Ureter (tissue), 1 donor: ENCODE measurements around the gene CAVIN4. TPM values are rescaled to one million over a fixed set of nuclear protein-coding genes. Genes with fewer than 3 reads are reported as not detected.

Source experiments
- DNase-seq: peaks from one replicate; pipeline ENCODE4 v3.0.0-alpha.2; 2020; ENCODE audit warnings: low spot score
- total RNA-seq: library from RNA; stranded (reverse); gene quantifications from one replicate; pipeline ENCODE4 v1.2.4, GENCODE V29; 2023
- donor health status: DM: yes; HTN: yes; CAD: no.

Gene CAVIN4, protein sequence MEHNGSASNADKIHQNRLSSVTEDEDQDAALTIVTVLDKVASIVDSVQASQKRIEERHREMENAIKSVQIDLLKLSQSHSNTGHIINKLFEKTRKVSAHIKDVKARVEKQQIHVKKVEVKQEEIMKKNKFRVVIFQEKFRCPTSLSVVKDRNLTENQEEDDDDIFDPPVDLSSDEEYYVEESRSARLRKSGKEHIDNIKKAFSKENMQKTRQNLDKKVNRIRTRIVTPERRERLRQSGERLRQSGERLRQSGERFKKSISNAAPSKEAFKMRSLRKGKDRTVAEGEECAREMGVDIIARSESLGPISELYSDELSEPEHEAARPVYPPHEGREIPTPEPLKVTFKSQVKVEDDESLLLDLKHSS
- 0.52 TPM for total RNA-seq

DNA sequence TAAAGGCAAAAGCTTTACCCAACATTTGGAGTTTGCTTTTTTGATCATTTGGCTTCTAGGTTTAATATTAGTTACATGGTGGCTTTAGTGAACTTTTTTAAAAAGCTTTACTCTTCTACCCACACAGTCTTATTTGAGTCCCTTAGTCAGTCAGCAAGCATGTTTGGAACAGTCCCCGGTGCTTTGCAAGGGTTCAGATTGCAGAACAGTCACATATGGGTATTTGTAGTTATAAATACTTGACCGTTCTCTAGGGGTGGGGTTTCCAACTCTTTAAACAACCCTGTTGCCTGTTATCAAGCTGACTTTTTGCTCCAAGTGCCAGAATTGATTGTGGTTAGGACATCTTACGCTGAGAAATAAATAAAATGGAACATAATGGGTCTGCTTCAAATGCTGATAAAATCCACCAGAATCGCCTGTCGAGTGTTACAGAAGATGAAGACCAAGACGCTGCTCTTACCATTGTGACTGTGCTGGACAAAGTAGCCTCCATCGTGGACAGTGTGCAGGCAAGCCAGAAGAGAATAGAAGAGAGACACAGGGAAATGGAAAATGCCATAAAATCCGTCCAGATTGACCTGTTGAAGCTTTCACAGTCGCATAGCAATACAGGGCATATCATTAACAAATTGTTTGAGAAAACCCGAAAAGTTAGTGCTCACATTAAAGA is at the start of gene CAVIN4:
TSS of gene CAVIN4 (plus strand) at position 304 of the 673 bp plus-strand sequence. CDS start at position 369, 65 bp downstream.
- DNase-seq: no peak

DNA sequence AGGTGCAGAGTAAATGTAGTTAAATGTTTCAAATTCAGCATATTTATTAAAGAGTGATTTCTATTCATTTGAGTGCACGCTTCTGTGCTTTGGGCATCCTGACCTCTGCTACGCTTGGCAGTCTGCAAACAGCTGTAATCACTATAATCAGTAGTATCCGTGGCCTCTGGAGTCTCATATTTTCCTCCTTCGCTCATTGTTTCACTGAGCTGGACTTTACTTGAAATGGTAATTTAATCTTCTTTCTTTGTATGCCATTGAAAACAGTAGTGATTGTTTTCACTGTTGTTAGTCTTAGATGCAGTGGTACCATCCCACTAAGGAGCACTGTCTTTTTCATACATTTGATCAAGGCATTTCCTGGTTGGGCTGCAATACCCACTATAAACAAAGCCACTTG is 43.5 kb upstream of the CAVIN4 start:
- no peak for DNase-seq

DNA sequence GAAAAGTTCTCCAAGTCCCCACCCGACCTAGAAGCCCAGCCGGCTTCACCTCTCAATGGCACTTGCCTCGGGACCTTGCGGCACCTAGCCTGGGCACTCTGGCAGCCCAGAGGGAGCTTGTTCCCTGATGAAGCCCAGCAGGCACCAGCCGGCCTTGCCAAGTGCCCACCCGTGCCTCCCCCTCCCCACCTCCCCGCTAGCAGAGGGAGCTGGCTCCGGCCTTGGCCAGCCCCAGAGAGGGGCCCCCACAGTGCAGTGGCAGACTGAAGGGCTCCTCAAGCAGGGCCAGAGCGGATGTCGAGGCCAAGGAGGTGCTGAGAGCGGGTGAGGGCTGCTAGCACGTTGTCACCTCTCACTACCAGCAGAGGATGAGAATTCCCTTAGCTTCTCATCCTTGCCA is 37.6 kb upstream of the CAVIN4 start:
- DNase-seq: no peak

DNA sequence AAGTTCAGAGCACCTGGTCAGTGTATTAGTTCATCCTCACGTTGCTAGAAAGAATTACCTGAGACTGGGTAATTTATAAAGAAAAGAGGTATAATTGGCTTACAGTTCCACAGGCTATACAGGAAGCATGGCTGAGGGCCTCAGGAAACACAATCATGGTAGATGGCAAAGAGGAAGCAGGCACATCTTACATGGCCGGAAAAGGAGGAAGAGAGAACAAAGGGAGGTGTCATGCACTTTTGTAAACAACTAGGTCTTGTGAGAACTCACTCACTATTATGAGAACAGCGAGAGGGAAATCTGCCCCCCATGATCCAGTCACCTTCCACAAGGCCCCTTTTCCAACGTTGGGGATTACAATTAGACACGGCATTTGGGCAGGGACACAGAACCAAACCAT is 28.8 kb upstream of the CAVIN4 start:
- DNase-seq: no peak

DNA sequence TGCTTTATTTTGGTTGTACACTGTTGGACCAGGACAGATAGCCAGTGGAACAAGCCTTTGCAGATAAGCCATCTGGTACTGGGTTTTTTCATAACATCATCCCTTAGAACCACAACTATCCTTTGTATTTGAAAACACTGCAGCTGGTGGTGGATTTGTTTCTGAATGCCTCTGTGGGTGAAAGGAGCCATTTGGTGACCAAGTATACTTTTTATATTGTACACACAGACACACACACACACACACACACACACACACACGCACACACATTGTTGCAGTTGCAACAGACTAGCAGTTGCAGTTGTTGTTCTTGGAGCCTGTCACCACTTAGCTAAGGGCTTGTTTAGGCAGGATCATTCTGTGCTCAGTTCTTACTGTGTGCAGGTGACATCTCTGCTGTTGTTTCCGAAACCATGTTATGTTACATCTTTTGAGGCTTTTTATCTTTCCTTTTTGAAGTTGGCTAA is 22.9 kb upstream of the CAVIN4 start:
- DNase-seq: no peak

DNA sequence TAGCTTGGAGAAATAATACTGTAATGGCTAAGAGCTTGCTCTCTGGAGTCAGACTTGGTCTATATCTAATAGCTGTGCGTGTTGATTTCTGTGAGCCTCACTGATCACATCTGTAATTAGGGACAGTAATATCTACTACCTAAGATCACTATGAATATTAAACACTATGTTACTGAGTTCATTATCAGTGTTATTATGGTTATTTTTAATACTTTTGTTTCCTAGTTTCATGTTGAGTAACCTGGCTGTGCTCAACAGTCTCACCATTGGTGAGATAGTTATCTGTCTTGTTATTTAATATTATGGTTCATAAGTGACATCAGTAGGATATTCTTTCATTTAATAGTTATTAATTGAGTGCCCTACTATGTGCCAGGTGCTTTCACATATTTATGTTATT is 22.4 kb upstream of the CAVIN4 start:
- no peak for DNase-seq

DNA sequence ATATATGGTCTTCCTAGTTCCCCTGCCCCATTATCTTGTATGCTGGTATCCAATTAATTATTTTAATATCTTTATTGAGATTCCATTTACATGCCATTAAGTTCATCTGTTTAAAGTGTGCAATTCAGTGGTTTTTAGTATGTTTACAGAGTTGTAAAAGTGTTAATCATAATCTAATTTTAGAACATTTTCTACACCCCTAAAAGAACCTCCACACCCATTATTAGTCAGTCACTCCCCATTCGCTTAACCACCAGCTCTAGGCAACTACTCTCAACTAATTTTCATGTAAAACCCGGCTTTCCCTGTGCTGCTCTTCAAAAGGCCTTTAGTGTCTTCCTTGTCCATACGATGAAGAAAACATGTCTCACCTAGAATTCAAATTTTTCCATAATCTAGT is 20.8 kb upstream of the CAVIN4 start:
- no peak for DNase-seq

DNA sequence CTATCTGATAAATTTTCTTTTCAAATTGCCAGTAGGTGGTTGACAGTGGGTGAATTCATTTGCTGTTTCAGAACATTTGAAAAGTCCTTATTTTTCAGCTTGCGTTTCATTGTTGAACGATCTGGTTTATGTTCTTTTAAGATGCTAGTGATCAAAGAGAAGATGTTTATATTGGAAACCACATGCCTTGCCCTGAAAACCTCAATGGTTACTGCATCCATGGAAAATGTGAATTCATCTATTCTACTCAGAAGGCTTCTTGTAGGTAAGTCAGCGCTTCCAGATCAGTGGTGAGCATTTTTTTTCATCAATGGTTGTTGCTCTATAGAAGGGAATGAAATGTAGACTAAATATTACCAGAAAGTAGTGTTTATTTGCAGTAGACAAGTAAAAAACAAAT is 16.6 kb upstream of the CAVIN4 start:
- no peak for DNase-seq

DNA sequence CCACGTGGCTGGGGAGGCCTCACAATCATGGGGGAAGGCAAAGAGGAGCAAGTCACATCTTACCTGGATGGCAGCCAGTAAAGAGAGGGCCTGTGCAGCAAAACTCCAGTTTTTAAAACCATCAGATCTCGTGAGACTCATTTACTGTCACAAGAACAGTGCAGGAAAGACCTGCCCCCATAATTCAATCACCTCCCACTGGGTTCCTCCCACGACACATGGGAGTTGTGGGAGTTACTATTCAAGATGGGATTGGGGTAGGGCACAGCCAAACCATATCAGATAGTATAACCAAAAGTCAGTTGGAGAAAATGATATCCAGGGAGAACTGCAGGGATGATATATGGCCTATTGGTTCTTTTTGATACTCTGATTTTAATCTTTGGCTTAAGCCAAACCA is 10.0 kb upstream of the CAVIN4 start:
- no peak for DNase-seq

DNA sequence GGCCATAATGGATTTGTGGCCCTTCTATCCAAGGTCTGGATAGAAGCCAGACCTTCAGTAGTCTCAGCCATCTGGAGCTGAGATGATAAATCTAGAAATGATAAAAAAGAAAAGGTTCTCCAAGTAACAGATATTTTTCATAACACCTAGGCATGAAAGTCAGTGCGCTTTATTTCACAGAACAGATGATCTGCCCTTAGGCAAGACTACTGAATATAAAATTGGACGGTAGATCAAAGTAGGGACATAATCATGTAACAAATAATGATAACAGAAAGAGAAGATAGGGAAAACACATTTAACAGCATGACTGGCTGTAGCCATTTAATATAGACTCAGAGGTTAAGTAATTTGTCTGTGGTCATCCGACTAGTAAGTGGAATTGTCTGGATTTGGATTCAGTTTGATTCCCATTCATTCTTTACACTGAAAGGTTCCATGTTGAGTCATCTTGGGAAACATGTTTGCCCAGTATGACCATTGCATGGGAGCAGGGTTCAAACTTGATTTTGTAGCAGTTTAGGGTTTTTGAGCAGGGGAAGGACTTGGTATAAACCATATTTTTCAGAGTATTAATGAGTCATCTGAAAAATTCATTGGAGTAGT is 4.1 kb upstream of the CAVIN4 start:
- DNase-seq: no peak

DNA sequence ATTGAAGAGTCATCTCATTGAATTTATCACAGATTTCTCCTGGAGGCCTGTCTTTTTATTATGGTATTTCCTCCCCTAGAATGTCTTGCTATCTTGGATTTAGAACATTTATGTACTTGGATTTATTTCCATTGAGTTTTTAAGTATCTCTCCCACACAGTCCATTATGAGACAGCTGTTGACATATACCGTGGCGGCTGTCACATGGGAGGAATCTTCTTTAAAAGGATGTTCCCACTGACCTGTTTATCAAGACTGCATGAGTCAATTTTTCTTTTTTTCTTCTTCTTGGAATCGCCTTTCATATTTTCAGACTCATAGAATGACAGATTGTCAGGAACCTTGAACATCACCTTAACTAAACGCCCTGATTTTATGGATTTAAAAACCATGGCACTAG is 2.9 kb upstream of the CAVIN4 start:
- no peak for DNase-seq

DNA sequence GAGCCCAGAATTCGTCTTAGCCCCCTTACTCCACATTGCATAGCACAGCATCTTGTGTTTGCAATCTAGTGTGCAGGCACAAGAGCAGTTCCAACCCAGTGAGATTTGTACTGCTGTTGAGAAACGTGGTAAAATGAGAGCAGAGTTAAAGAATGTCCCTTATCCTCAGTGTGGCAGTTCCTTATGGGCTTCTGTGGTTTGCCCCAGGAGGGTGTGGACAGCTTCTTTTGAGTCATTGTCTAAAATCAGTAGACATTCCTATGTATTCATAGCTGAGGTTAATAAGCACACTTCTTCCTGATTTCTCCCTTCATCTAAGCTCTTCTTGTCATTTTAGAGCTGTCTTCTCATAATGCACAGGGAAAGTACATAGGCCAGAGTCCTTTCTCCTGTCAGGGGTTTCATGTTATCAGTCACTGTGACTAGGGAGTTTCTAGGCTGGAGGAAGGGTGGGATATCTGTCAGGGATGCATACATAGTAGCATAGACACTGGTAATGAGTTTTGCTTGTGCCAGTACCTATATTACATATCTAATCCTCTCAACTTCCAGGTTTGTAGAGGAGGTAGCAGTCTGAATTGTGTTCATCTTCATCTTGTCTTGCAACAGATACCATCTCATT is 2.0 kb upstream of the CAVIN4 start:
- DNase-seq: no peak

DNA sequence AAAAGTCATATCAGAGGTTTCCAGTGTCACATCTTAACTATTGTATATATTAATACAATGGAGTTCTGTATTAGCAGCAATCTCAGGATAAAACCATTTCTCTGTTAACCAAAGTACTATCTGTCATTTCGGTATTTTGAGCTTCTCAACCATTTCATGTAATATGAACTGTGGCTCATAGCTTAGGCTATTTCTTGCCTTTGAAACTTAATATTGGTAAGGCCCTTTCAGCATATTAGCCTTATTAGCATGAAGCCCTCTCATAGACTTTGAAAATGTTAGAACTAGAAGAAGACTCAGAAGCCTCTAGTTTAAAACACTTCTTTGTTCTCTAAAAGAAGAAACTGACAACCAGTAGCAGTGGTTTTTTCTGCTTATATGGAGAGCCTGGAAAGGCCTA is 731 bp downstream of the CAVIN4 start:
- DNase-seq: no peak

DNA sequence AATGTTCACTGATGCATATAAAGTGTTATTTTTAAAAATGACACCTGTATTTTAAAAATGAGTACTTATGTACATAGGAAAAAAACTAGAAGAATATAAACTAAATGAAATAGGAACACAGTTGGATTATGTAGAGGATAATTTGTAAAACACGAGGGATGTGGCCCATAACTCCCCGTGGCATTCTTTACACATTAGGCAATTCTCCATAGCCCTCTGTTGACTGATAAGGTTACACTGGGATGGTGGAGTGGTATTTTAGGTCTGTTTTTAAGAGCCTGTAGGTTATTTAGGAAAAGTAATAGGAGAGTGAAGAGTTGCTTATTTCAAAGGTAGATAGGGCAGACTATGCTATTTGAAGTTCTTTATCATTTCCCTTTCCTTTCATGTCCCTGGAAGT is 1.8 kb downstream of the CAVIN4 start:
- no peak for DNase-seq

DNA sequence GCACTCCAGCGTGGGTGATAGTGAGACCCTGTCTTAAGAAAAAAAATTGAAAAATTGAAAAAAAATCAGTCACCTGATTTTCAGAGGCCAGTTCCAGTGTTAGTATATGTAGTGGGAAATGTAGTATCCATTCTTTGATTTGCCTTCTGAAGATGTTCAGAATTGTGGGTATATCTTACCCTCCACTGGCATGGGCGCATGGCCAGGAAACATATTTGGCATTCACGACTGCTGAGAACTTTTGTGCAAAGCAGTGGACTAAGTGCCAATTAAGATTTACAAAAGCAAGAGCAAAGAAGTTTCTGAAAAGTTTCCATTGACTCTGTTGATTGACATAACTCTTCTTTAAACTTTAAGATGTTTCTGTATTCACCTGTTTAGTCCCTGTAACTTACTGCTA is 2.4 kb downstream of the CAVIN4 start:
- no peak for DNase-seq

DNA sequence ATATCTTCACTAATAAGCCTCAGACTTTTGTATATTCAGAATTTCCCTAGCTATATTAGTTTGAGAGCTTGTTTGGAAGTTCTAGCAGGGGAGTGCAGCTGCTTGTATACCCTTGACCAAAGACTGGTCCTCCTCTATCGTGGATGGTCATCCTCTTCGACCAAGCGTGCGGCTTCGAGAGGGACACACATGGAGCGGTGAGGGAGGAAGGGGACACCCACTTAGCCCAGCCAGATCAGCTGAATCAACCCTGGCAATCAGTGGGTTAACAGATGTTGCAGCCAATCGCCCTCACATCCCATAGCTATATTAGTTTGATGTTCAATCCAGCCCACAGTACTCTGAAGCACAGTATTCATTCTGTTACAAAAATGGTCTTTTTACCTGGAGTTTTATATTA is 3.2 kb downstream of the CAVIN4 start:
- no peak for DNase-seq

DNA sequence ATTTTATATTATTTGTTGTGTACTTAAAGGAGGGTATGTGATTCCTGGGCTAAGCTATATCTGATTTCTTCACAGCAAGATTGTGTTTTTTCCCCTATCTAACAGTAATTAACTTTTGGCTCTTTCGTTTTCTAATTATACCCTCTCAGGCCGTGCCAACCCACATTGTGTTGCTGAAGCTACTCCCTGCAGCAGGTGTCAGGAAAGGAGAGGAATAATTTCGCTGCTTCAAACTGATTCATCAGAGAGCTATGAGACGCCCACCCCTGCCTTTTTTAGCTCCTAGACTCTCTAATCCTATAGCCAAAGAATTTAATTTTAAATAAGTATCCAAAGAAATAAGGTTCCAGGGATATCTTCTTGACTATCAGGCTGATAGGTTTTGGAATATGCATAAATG is 3.8 kb downstream of the CAVIN4 start:
- DNase-seq: no peak

DNA sequence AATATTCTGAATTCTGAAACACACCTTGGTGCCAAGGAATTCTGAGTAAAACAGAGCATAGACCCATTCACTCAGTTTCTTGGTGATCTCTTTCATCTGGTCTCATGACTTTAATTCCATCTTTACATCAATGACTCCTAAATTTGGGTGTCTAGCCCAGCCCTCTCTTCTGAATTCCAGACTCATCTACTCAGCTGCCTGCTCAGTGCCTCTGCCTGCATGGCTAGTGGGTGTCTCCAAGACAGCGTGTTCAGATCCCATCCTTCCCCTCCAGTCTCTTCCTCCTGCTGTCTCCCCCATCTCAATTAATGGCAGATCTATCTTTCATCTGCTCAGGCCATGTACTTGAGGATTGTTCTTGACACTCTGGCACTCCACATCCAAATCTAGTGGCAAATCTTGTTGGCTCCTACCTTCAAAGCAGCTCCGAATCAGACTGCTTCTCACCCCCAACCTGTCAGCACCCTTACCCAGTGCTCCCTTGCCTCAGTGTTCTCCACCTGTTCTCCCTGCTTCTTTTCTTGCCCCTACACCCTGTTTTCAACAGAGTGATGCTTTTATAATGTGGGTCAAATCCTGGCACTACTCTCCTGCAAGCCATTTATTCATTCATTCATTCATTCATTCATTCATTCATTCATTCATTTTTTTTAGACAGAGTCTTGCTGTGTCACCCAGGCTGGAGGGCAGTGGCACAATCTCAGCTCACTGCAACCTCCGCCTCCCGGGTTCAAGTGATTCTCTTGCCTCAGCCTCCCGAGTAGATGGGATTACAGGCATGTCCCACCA is 5.3 kb downstream of the CAVIN4 start:
- no peak for DNase-seq

DNA sequence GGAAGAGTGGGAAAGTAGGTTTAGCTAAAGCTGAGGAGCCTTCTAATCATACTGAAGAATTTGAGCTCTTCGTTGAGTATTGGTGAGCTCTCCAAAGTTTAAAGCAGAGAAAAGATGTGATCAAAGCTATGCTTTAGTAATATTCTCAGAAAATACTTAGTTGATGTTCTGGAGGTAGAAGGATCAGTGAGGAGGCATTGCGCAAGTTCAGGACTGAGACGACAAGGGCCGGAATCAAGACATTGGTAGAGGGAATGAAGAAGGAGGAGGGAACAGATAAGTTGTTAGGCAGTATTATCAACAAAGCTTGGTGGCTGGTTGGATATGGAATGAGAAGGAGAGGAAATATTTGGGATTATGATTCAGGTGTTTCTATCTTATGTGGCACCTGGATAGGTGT is 7.1 kb downstream of the CAVIN4 start:
- DNase-seq: no peak

DNA sequence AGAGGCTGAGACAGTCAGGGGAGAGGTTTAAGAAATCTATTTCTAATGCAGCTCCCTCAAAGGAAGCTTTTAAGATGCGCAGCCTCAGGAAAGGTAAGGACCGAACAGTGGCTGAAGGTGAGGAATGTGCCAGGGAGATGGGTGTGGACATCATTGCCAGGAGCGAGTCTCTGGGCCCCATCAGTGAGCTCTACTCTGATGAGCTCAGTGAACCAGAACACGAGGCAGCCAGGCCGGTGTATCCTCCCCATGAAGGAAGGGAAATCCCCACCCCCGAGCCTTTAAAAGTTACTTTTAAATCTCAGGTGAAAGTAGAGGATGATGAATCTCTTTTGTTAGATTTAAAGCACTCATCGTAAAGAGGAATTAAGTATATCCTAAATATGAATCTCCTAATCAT is 8.2 kb downstream of the CAVIN4 start:
- DNase-seq: no peak

DNA sequence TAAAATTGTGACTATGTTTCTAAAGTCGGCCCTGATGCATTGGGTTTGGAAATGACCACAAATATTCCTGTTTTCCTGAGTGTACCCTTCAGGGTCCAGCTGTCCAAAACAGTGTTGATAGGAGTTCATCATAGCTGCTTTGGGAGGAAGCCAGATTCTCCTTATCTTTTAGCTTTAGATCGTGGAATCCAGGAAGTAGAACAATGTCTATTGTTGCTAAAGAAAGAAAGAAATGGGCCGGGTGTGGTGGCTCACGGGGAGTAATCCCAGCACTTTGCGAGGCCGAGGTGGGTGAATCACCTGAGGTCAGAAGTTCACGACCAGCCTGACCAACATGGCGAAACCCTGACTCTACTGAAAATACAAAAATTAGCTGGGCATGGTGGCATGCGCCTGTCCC is 9.5 kb downstream of the CAVIN4 start:
- DNase-seq: no peak

DNA sequence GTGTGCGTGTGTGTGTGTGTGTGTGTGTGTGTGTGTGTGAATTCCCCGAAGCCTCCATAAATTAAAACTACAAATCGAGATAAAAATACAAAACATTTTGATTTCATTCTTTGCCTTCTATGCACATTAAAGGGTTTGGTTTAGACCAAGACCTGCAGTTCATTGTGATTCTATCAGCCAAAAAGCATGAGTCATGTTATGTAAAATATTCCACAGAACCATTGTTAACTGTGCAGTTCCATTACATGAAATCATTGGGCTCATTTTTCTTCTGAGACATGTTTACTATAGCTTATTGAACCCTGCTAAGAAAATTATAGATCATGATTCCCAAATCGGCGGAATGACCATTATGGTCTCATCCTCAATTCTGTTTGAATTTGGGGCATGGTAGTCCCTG is 11.7 kb downstream of the CAVIN4 start:
- no peak for DNase-seq
